H1 (cell line): ENCODE data around the gene ST6GALNAC3. TPM values are rescaled to one million over a fixed set of nuclear protein-coding genes. Genes with fewer than 3 reads are reported as not detected.

Source experiments
- BACH1 ChIP-seq: IDR thresholded peaks from 2 replicates; pipeline ENCODE4 v1.6.1; 2012; ENCODE audit warnings: low read length, improper control_type of control experiment
- SUZ12 ChIP-seq: fragments of 200-600 bp; sonication (generic); IDR thresholded peaks from 2 replicates; pipeline ENCODE4 v1.6.1; 2012; ENCODE audit warnings: mild to moderate bottlenecking, inconsistent platforms, low read length, moderate library complexity, mixed read lengths
- polyA plus RNA-seq, 7 experiments: library from polyadenylated mRNA; depleted of rRNA in 3 of 7; stranded (reverse) in 5 of 7; unstranded in 2 of 7; fragments of >200 nt in 5 of 7; fragments of 200-250 nt in 2 of 7; gene quantifications; 1 replicate in 5 of 7; 2 replicates in 1 of 7; 4 replicates in 1 of 7; pipeline versions ENCODE4 v1.2.1 to v1.2.3, GENCODE V29; 2011 to 2013; ENCODE audit warnings: missing spikeins in 2 of 7, mixed read lengths in 2 of 7
- total RNA-seq: library from RNA; stranded (reverse); fragmentation: NEBNext Ultra II Directional; extraction: Animal tissue kit (Norgen Biotek cat#: 25700); gene quantifications from 2 replicates; pipeline ENCODE4 v1.2.1, GENCODE V29; 2021

ST6GALNAC3 gene
- total and polyA plus RNA-seq, 2 of the 8 experiments (the other 6 are each of a cell fraction or from before 2014, with no cell fraction given): 4.9 to 19.0 TPM

DNA sequence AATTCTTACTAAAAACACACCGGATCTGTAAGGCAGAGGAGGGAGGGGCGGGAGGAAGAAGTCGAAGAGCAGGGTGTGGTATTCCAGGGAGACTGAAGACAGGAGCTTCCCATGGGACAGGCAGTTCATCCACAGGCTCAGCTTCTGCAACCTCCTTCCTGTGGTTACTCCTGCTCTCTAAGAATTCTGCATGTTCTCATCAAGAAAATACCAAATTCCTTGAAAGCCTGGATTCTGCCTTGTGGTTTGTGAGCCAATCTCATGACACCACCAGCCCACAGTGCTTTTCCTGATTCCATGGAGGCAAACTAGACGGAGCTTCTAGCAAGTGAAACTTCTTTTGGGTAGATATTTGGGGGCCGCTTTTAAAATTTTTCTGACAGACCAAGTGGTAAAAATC is 1.1 kb upstream of the ST6GALNAC3 start (continued):
- TF ChIP-seq BACH1 (no peak), SUZ12 (no peak)
